ENCODE results near the gene ACOT8.
"Not testable (repeated sequence)": the region's sequence is repeated elsewhere in the genome, so short reads cannot be mapped to it uniquely, and the experiment has no call there.

ACOT8 gene

DNA sequence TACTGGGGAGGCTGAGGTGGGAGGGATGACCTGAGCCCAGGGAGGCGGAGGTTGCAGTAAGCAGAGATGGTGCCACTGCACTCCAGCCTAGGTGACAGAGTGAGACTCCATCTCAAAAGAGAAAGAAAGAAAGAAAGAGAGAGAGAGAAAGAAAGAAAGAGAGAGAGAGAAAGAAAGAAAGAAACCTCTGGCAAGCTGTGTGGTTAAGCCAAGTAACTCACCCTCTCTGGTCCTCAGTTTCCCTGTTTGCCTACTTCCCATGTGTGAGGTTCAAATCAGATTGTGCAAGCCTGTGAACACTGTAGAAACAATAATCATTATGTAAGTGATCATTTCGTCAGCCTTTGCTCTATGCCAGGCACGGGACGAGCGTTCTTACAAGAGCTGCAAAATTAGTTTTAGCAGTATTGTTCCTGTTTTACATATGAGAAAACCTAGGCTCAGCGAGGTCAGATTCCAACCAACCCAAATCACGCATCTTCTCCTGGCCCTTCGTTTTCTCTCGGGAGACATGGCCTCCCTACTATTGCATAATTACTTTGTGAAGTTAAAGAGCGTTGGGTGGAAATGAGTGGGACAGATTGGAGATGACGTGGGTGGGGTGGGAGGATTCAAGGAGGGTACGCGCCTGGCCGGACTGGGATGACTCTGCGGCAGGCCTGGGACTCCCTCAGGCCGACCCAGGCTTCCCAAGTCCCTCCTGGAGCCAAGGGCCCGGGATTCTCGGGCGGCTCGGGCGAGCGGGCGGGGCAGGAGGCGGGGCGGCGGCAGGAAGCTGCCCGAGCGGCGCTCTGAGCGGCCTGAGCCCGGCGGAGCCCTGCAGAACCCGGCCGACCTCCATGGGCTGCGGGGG, 23.9 kb downstream of the ACOT8 start, which contains the start of gene SNX21:
Gene SNX21, plus strand, starts transcription at position 770 of the 853 bp plus-strand sequence. CDS start 121 bp downstream, outside the sequence.
- H2AK5ac ChIP-seq (ENCODE audit: low read length), result no peak within 1 kb of the TSS
- H3K23ac ChIP-seq (ENCODE audit: low read length), result peak within 1 kb of the TSS; percentile 20
- no peaks in the 10 kb centered on the region for H3K4me1 ChIP-seq (ENCODE audit: control insufficient read depth, low read depth, low read length)
- no peak within 1 kb of the TSS for H2BK15ac ChIP-seq (replicated peaks; ENCODE audit: low read depth)
- peak within 1 kb of the TSS; percentile 47 for H3K18ac ChIP-seq (ENCODE audit: low read length)
- H4K5ac ChIP-seq (ENCODE audit: low read length), result no peak within 1 kb of the TSS
- H3K4ac ChIP-seq (ENCODE audit: low read depth, low read length), result peak within 1 kb of the TSS; percentile 25
- H3K4me3 ChIP-seq (ENCODE audit: low read length), result peak within 1 kb of the TSS; percentile 73
- peak within 1 kb of the TSS; percentile 49 for H3K9ac ChIP-seq (ENCODE audit: low read length)
- no peaks in the 10 kb centered on the region for H3K27me3 ChIP-seq (ENCODE audit: insufficient read depth, low read length, poor library complexity)
- H2BK5ac ChIP-seq (ENCODE audit: low read length), result peak within 1 kb of the TSS; percentile 63
- no peaks in the 10 kb centered on the region for H3K79me1 ChIP-seq (ENCODE audit: low read length)
- peak within 1 kb of the TSS; percentile 96 for H3K56ac ChIP-seq (ENCODE audit: low read length)
- H3K27ac ChIP-seq (ENCODE audit: low read depth, low read length), result no peak within 1 kb of the TSS
- no peak within 1 kb of the TSS for H4K8ac ChIP-seq (ENCODE audit: low read depth, low read length)
- H3K79me2 ChIP-seq (ENCODE audit: control insufficient read depth, insufficient read depth, low read length), result no peaks in the 10 kb centered on the region
- no peak within 1 kb of the TSS for H2BK120ac ChIP-seq (ENCODE audit: low read depth, low read length)
- peak within 1 kb of the TSS; percentile 64 for H3K4me2 ChIP-seq (ENCODE audit: low read length)
- WGBS (ENCODE audit: extremely low coverage, insufficient coverage, low lambda C conversion rate), result no CpG with 5 or more reads among the region's 35 CpGs
- no peaks in the 10 kb centered on the region for H3K36me3 ChIP-seq (ENCODE audit: control insufficient read depth, insufficient read depth, low read length)
- peak; percentile 88 for DNase-seq

DNA sequence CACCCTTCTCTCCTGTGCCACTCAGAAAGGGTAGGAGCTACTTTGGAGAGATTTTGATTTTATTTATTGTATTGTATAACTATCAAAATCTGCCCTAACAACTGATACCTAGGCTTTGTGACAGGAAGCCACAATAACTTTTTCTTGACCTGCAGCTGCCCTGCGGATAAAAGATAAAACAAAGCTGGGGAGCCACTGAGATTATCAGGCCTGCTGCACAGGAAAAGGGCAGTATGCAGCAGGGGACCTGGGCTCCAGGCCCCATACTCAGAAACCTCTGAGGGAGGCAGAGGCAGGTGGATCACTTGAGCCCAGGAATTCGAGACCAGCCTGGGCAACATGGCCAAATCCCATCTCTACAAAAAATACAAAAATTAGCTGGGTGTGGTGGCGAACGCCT, 24.6 kb downstream of the ACOT8 start:
- Histone ChIP-seq H3K4ac (ENCODE audit: low read depth, low read length) (no peak overlapping the region), H3K27me3 (ENCODE audit: insufficient read depth, low read length, poor library complexity) (no peaks in the 10 kb centered on the region), H3K36me3 (ENCODE audit: control insufficient read depth, insufficient read depth, low read length) (no peaks in the 10 kb centered on the region), H2BK5ac (ENCODE audit: low read length) (no peak overlapping the region), H3K18ac (ENCODE audit: low read length) (no peak overlapping the region), H2AK5ac (ENCODE audit: low read length) (no peak overlapping the region), H3K56ac (ENCODE audit: low read length) (no peak overlapping the region), H3K79me1 (ENCODE audit: low read length) (no peaks in the 10 kb centered on the region), H4K8ac (ENCODE audit: low read depth, low read length) (no peak overlapping the region), H3K4me3 (ENCODE audit: low read length) (no peak overlapping the region), H2BK120ac (ENCODE audit: low read depth, low read length) (no peak overlapping the region), H3K23ac (ENCODE audit: low read length) (no peak overlapping the region), H3K4me1 (ENCODE audit: control insufficient read depth, low read depth, low read length) (no peaks in the 10 kb centered on the region), H2BK15ac (replicated peaks; ENCODE audit: low read depth) (no peak overlapping the region), H3K9ac (ENCODE audit: low read length) (no peak overlapping the region), H3K27ac (ENCODE audit: low read depth, low read length) (no peak overlapping the region), H3K79me2 (ENCODE audit: control insufficient read depth, insufficient read depth, low read length) (no peaks in the 10 kb centered on the region), H3K4me2 (ENCODE audit: low read length) (no peak overlapping the region), H4K5ac (ENCODE audit: low read length) (no peak overlapping the region)
- no peak for DNase-seq
- WGBS (ENCODE audit: extremely low coverage, insufficient coverage, low lambda C conversion rate), result no CpG with 5 or more reads among the region's 4 CpGs

DNA sequence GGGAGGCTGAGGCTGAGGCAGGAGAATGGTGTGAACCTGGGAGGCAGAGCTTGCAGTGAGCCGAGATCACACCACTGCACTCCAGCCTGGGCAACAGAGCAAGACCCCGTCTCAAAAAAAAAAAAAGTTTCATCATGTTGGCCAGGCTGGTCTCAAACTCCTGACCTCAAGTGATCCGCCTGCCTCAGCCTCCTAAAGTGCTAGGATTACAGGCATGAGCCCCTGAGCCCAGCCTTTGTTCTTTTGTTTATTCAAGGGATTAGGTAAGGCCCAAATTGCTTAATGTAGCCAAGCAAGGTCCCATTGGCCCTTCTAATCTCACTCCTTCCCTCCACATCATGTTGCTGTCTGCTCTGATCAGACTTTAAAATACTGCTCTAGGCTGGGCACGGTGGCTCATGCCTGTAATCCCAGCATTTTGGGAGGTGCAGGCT, 27.5 kb downstream of the ACOT8 start:
- H4K5ac ChIP-seq (ENCODE audit: low read length); H2BK5ac ChIP-seq (ENCODE audit: low read length); H4K8ac ChIP-seq (ENCODE audit: low read depth, low read length); H3K27me3 ChIP-seq (ENCODE audit: insufficient read depth, low read length, poor library complexity); H3K4me1 ChIP-seq (ENCODE audit: control insufficient read depth, low read depth, low read length); H3K36me3 ChIP-seq (ENCODE audit: control insufficient read depth, insufficient read depth, low read length); DNase-seq; H3K18ac ChIP-seq (ENCODE audit: low read length); H3K4me3 ChIP-seq (ENCODE audit: low read length); H3K79me2 ChIP-seq (ENCODE audit: control insufficient read depth, insufficient read depth, low read length); H2BK120ac ChIP-seq (ENCODE audit: low read depth, low read length); H3K23ac ChIP-seq (ENCODE audit: low read length); H3K56ac ChIP-seq (ENCODE audit: low read length); H3K79me1 ChIP-seq (ENCODE audit: low read length); H3K4me2 ChIP-seq (ENCODE audit: low read length); H2AK5ac ChIP-seq (ENCODE audit: low read length); H3K9ac ChIP-seq (ENCODE audit: low read length); H2BK15ac ChIP-seq (replicated peaks; ENCODE audit: low read depth); H3K27ac ChIP-seq (ENCODE audit: low read depth, low read length); H3K4ac ChIP-seq (ENCODE audit: low read depth, low read length): not testable (repeated sequence)
- no CpG with 5 or more reads among the region's 4 CpGs for WGBS (ENCODE audit: extremely low coverage, insufficient coverage, low lambda C conversion rate)

DNA sequence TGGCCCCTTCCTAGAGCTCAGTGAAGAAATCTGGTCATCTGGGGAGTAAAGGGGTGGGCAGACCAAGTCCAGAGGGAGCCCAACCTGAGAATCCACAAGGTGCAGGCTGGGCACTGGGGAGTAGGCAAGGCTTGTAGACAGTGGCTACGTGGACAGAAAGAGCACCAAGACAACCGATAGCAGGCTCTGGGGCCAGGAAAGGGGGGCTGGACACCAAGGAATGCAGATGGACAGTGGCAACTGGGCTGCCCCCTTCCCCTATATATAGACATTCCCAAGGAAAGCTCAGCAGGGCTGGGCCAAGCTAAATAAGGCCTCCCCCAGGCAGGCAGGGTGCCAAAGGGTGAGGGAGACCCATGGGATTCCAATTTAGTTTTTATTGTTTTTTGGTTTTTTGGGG, 28.6 kb downstream of the ACOT8 start:
- Histone ChIP-seq H3K27me3 (ENCODE audit: insufficient read depth, low read length, poor library complexity) (no peaks in the 10 kb centered on the region), H3K36me3 (ENCODE audit: control insufficient read depth, insufficient read depth, low read length) (no peaks in the 10 kb centered on the region), H2AK5ac (ENCODE audit: low read length) (no peak overlapping the region), H3K4ac (ENCODE audit: low read depth, low read length) (no peak overlapping the region), H2BK120ac (ENCODE audit: low read depth, low read length) (no peak overlapping the region), H3K79me1 (ENCODE audit: low read length) (no peaks in the 10 kb centered on the region), H3K56ac (ENCODE audit: low read length) (no peak overlapping the region), H3K4me2 (ENCODE audit: low read length) (no peak overlapping the region), H3K4me1 (ENCODE audit: control insufficient read depth, low read depth, low read length) (no peaks in the 10 kb centered on the region), H3K18ac (ENCODE audit: low read length) (no peak overlapping the region), H3K23ac (ENCODE audit: low read length) (no peak overlapping the region), H3K79me2 (ENCODE audit: control insufficient read depth, insufficient read depth, low read length) (no peaks in the 10 kb centered on the region), H2BK15ac (replicated peaks; ENCODE audit: low read depth) (no peak overlapping the region), H4K5ac (ENCODE audit: low read length) (no peak overlapping the region), H3K4me3 (ENCODE audit: low read length) (no peak overlapping the region), H2BK5ac (ENCODE audit: low read length) (no peak overlapping the region), H3K9ac (ENCODE audit: low read length) (no peak overlapping the region), H4K8ac (ENCODE audit: low read depth, low read length) (no peak overlapping the region), H3K27ac (ENCODE audit: low read depth, low read length) (no peak overlapping the region)
- no peak for DNase-seq
- WGBS (ENCODE audit: extremely low coverage, insufficient coverage, low lambda C conversion rate), result no CpG with 5 or more reads among the region's 2 CpGs

DNA sequence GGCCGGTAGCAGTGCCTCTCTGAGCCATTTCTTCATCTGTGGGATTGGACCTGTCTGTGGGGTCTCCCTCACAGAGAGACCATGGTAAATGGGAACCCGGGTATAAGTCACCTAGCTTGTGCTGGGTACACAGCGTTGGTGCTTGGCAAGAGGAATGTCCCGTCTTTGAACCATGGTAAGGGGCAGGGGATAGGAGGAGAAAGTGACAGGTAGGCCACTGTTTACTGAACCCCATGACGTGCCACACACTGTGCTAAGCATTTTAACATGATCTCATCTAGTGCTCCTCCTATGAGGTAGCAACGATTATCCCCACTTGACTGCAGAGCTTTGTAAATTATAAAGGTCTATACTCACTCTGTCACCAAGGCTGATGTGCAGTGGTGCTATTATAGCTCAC, 29.5 kb downstream of the ACOT8 start:
- Histone ChIP-seq H2AK5ac (ENCODE audit: low read length) (no peak overlapping the region), H3K23ac (ENCODE audit: low read length) (no peak overlapping the region), H3K4me1 (ENCODE audit: control insufficient read depth, low read depth, low read length) (no peaks in the 10 kb centered on the region), H3K4ac (ENCODE audit: low read depth, low read length) (no peak overlapping the region), H3K36me3 (ENCODE audit: control insufficient read depth, insufficient read depth, low read length) (no peaks in the 10 kb centered on the region), H4K5ac (ENCODE audit: low read length) (no peak overlapping the region), H3K79me2 (ENCODE audit: control insufficient read depth, insufficient read depth, low read length) (no peaks in the 10 kb centered on the region), H3K4me3 (ENCODE audit: low read length) (no peak overlapping the region), H4K8ac (ENCODE audit: low read depth, low read length) (no peak overlapping the region), H3K79me1 (ENCODE audit: low read length) (no peaks in the 10 kb centered on the region), H3K4me2 (ENCODE audit: low read length) (no peak overlapping the region), H3K18ac (ENCODE audit: low read length) (no peak overlapping the region), H3K27ac (ENCODE audit: low read depth, low read length) (no peak overlapping the region), H2BK120ac (ENCODE audit: low read depth, low read length) (no peak overlapping the region), H3K56ac (ENCODE audit: low read length) (no peak overlapping the region), H2BK5ac (ENCODE audit: low read length) (no peak overlapping the region), H3K9ac (ENCODE audit: low read length) (no peak overlapping the region), H3K27me3 (ENCODE audit: insufficient read depth, low read length, poor library complexity) (no peaks in the 10 kb centered on the region), H2BK15ac (replicated peaks; ENCODE audit: low read depth) (no peak overlapping the region)
- WGBS (ENCODE audit: extremely low coverage, insufficient coverage, low lambda C conversion rate), result no CpG with 5 or more reads among the region's 6 CpGs
- DNase-seq, result no peak

Measured in mesendoderm (in vitro differentiated cells).